ENCODE data around the gene NSUN4.
"Not testable (repeated sequence)": the region's sequence is repeated elsewhere in the genome, so short reads cannot be mapped to it uniquely, and the experiment has no call there.

GRCh38 chr1:46337409-46337808 lies 3.2 kb upstream of the NSUN4 start:
- TF ChIP-seq ZNF274 (IDR thresholded peaks at IDR 0.05; ENCODE audit: low read depth, low read length); YY1 (IDR thresholded peaks at IDR 0.05; ENCODE audit: insufficient read depth, insufficient read length); SUZ12 (IDR thresholded peaks at IDR 0.05; ENCODE audit: extremely low read depth, insufficient read depth, insufficient read length): not testable (repeated sequence)
